8988T (cell line): Measurements from ENCODE around the gene MAGEL2.
"Not testable (repeated sequence)": the region's sequence is repeated elsewhere in the genome, so short reads cannot be mapped to it uniquely, and the experiment has no call there.

Experiments
- DNase-seq: peaks from one replicate; pipeline ENCODE4 v3.0.0; 2011

The MAGEL2 gene

GRCh38 chr15:23602124-23602523, 45.5 kb downstream of the MAGEL2 start:
- no peak for DNase-seq

GRCh38 chr15:23599053-23599452, 48.6 kb downstream of the MAGEL2 start:
- DNase-seq = no peak

- not testable (repeated sequence) for DNase-seq
Measured at GRCh38 chr15:23597278-23597677, 50.4 kb downstream of the MAGEL2 start.

GRCh38 chr15:23596736-23597135, 50.9 kb downstream of the MAGEL2 start:
- no peak for DNase-seq

- no peak for DNase-seq
Measured at GRCh38 chr15:23595368-23595767, 52.3 kb downstream of the MAGEL2 start.

GRCh38 chr15:23594252-23594770, 53.4 kb downstream of the MAGEL2 start:
- DNase-seq = no peak
